CD14-positive monocyte (primary cell): Measurements from ENCODE around the gene MAD1L1. TPM values are rescaled to one million over a fixed set of nuclear protein-coding genes. Genes with fewer than 3 reads are reported as not detected.

Experiments used
- DNase-seq, 3 donors: peaks; one replicate each; pipeline ENCODE4 v3.0.0-alpha.2; 2011 to 2022
- H2AFZ ChIP-seq: 2 replicates; pipeline ENCODE4 v1.6.0; 2012; ENCODE audit warnings: mild to moderate bottlenecking, low read depth, low read length, inconsistent platforms; ENCODE audit not compliant: insufficient read depth, poor library complexity, severe bottlenecking
- H3K27ac ChIP-seq, 2 donors: 1 replicate in 1 of 2; 2 replicates in 1 of 2; pipeline ENCODE4 v1.5.1; 2012 to 2013; ENCODE audit warnings: low read length in 2 of 2, control low read depth in 1 of 2, inconsistent platforms in 1 of 2, low read depth in 1 of 2, mild to moderate bottlenecking in 1 of 2
- H3K27me3 ChIP-seq, 2 donors: one replicate each; pipeline versions ENCODE4 v1.6.0 to v1.6.1; 2011 to 2013; ENCODE audit warnings: low read length in 2 of 2; ENCODE audit not compliant: control insufficient read depth in 2 of 2, insufficient read depth in 2 of 2
- H3K36me3 ChIP-seq, 2 donors: replicated peaks in 1 of 2; 1 replicate in 1 of 2; 2 replicates in 1 of 2; pipeline versions ENCODE4 v1.5.1 to v1.6.1; 2012 to 2013; ENCODE audit warnings: low read length in 2 of 2, control low read depth in 1 of 2, inconsistent platforms in 1 of 2, mild to moderate bottlenecking in 1 of 2; ENCODE audit not compliant: insufficient read depth in 2 of 2, control insufficient read depth in 1 of 2
- H3K4me1 ChIP-seq, 2 donors: 1 replicate in 1 of 2; 2 replicates in 1 of 2; pipeline versions ENCODE4 v1.5.1 to v1.6.1; 2012 to 2013; ENCODE audit warnings: low read length in 2 of 2, control low read depth in 1 of 2, inconsistent platforms in 1 of 2, mild to moderate bottlenecking in 1 of 2, moderate library complexity in 1 of 2; ENCODE audit not compliant: insufficient read depth in 2 of 2, control insufficient read depth in 1 of 2
- H3K4me2 ChIP-seq: replicated peaks from 2 replicates; pipeline ENCODE3; 2012; ENCODE audit warnings: low read length, moderate library complexity, mild to moderate bottlenecking; ENCODE audit not compliant: poor library complexity, severe bottlenecking; ENCODE audit errors: extremely low read depth
- H3K4me3 ChIP-seq, 3 experiments: fragments of 200-600 bp in 1 of 3; sonication (generic) in 1 of 3; replicated peaks in 1 of 3; 1 replicate in 2 of 3; 2 replicates in 1 of 3; pipeline ENCODE4 v1.5.1; 2011 to 2013; ENCODE audit warnings: low read length in 3 of 3, mild to moderate bottlenecking in 3 of 3, control low read depth in 2 of 3, low read depth in 2 of 3, inconsistent platforms in 1 of 3, moderate library complexity in 1 of 3
- H3K79me2 ChIP-seq: 2 replicates; pipeline ENCODE4 v1.6.0; 2012; ENCODE audit warnings: mild to moderate bottlenecking, control low read depth, inconsistent platforms, low read length, moderate library complexity; ENCODE audit not compliant: insufficient read depth
- H3K9ac ChIP-seq: 2 replicates; pipeline ENCODE4 v1.6.0; 2017; ENCODE audit warnings: low read length, mild to moderate bottlenecking; ENCODE audit not compliant: insufficient read depth, poor library complexity, severe bottlenecking
- H3K9me3 ChIP-seq, 2 donors: replicated peaks in 1 of 2; 1 replicate in 1 of 2; 2 replicates in 1 of 2; pipeline versions ENCODE4 v1.5.1 to v1.6.1; 2012 to 2013; ENCODE audit warnings: low read length in 2 of 2, control low read depth in 1 of 2; ENCODE audit not compliant: control insufficient read depth in 1 of 2, insufficient read depth in 1 of 2
- H4K20me1 ChIP-seq: 2 replicates; pipeline ENCODE4 v1.6.0; 2012; ENCODE audit warnings: mild to moderate bottlenecking, low read length, control low read depth, moderate library complexity; ENCODE audit not compliant: insufficient read depth
- H3K27ac Mint-ChIP-seq, 7 donors: one replicate each; pipeline ENCODE4 v1.8.0; 2020; ENCODE audit warnings: mild to moderate bottlenecking in 7 of 7, mixed read lengths in 7 of 7, moderate library complexity in 6 of 7, inconsistent platforms in 2 of 7
- H3K27me3 Mint-ChIP-seq, 3 donors: one replicate each; pipeline ENCODE4 v1.8.0; 2021 to 2022; ENCODE audit warnings: low read depth in 3 of 3, mild to moderate bottlenecking in 3 of 3, mixed read lengths in 3 of 3, moderate library complexity in 3 of 3, inconsistent platforms in 1 of 3
- H3K36me3 Mint-ChIP-seq, 2 donors: one replicate each; pipeline ENCODE4 v1.8.0; 2020; ENCODE audit warnings: mixed read lengths in 2 of 2, inconsistent platforms in 1 of 2, mild to moderate bottlenecking in 1 of 2
- H3K4me1 Mint-ChIP-seq: one replicate; pipeline ENCODE4 v1.8.0; 2020; ENCODE audit warnings: mild to moderate bottlenecking, mixed read lengths
- H3K4me3 Mint-ChIP-seq, 2 donors: one replicate each; pipeline ENCODE4 v1.8.0; 2020; ENCODE audit warnings: mild to moderate bottlenecking in 2 of 2, mixed read lengths in 2 of 2, moderate library complexity in 1 of 2
- H3K9me3 Mint-ChIP-seq, 7 donors: one replicate each; pipeline ENCODE4 v1.8.0; 2020 to 2022; ENCODE audit warnings: mixed read lengths in 7 of 7, mild to moderate bottlenecking in 6 of 7, moderate library complexity in 6 of 7, inconsistent platforms in 2 of 7
- CTCF ChIP-seq: fragments of 200-600 bp; IDR thresholded peaks from one replicate; pipeline ENCODE4 v1.8.0; 2022; ENCODE audit warnings: antibody characterized with exemption, mild to moderate bottlenecking
- WGBS: methylation state at CpG from one replicate; pipeline ENCODE4 v1.1.5; 2013; ENCODE audit warnings: missing lambda C conversion rate; ENCODE audit not compliant: insufficient coverage; 5-methylcytosine and 5-hydroxymethylcytosine counted together
- intact Hi-C, 2 donors: fragments of 100-400 bp; cut with micrococcal nuclease; formaldehyde crosslinking; loops; one replicate each; pipeline versions ENCODE4 v1.15.0 to v1.15.1; 2023
- polyA plus RNA-seq, 3 donors: library from polyadenylated mRNA; depleted of rRNA in 1 of 3; unstranded in 2 of 3; stranded (reverse) in 1 of 3; fragments of 300-500 nt in 2 of 3; fragments of >200 nt in 1 of 3; fragmentation: Illumina TruSeq in 2 of 3; gene quantifications; 1 replicate in 2 of 3; 2 replicates in 1 of 3; pipeline ENCODE4 v1.2.3, GENCODE V29; 2012 to 2021

MAD1L1 gene
- polyA plus RNA-seq, 3 donors = 22.0 to 39.4 (median 33.2) TPM

GRCh38 chr7:2225830-2226229 is 6.9 kb downstream of the MAD1L1 start:
- Histone ChIP-seq H3K4me3 (no peak overlapping the region), H3K27me3 (no peaks in the 10 kb centered on the region), H3K9me3 (no peaks in the 10 kb centered on the region), H3K79me2 (peaks cover 26% of the 10 kb centered on the region), H3K27ac (no peak overlapping the region), H3K4me2 (no peak overlapping the region), H2AFZ (no peak overlapping the region), H4K20me1 (peaks cover 16% of the 10 kb centered on the region), H3K36me3 (peaks cover 79 to 94% of the 10 kb centered on the region in 2 donors), H3K4me1 (peaks cover 0 to 2% of the 10 kb centered on the region in 2 donors), H3K9ac (no peak overlapping the region)
- H3K9me3 Mint-ChIP-seq = peaks cover 0 to 2% (median 0%) of the 10 kb centered on the region in 7 donors
- 98% methylated on average over 12 of the region's 13 CpGs for WGBS
- no peak for TF ChIP-seq CTCF
- peaks cover 0 to 2% (median 0%) of the 10 kb centered on the region in 3 donors for H3K27me3 Mint-ChIP-seq
- peaks cover 80 to 94% of the 10 kb centered on the region in 2 donors for H3K36me3 Mint-ChIP-seq
- H3K27ac Mint-ChIP-seq = no peak overlapping the region
- no peak for DNase-seq
- H3K4me3 Mint-ChIP-seq = no peak overlapping the region
- intact Hi-C loops = no loop called here
- H3K4me1 Mint-ChIP-seq = peaks cover 13% of the 10 kb centered on the region

GRCh38 chr7:2225336-2225735 is 7.4 kb downstream of the MAD1L1 start:
- no peak overlapping the region for H3K4me3 ChIP-seq
- Mint-ChIP-seq H3K27ac (peak overlapping the region in 1 of 7 donors; percentile 18), H3K27me3 (peaks cover 0 to 2% (median 0%) of the 10 kb centered on the region in 3 donors), H3K9me3 (peaks cover 0 to 2% (median 0%) of the 10 kb centered on the region in 7 donors), H3K4me3 (no peak overlapping the region), H3K36me3 (peaks cover 85 to 97% of the 10 kb centered on the region in 2 donors), H3K4me1 (peaks cover 8% of the 10 kb centered on the region)
- intact Hi-C loops = no loop called here
- DNase-seq = no peak
- no peak for TF ChIP-seq CTCF
- WGBS = 98% methylated on average over 13 of the region's 14 CpGs
- peaks cover 84 to 95% of the 10 kb centered on the region in 2 donors for H3K36me3 ChIP-seq
- H4K20me1 ChIP-seq = peaks cover 15% of the 10 kb centered on the region
- no peak overlapping the region for H2AFZ ChIP-seq
- peaks cover 21% of the 10 kb centered on the region for H3K79me2 ChIP-seq
- no peak overlapping the region for H3K27ac ChIP-seq
- H3K9ac ChIP-seq = no peak overlapping the region
- H3K4me1 ChIP-seq = no peaks in the 10 kb centered on the region
- no peak overlapping the region for H3K4me2 ChIP-seq
- no peaks in the 10 kb centered on the region for H3K9me3 ChIP-seq
- no peaks in the 10 kb centered on the region for H3K27me3 ChIP-seq
